Smooth muscle cell of the coronary artery (primary cell): ENCODE data around the gene ZNF20. TPM values are rescaled to one million over a fixed set of nuclear protein-coding genes. Genes with fewer than 3 reads are reported as not detected.

Experiments used
- total RNA-seq: library from RNA; depleted of rRNA; stranded (reverse); fragments of >200 nt; gene quantifications from 2 replicates; pipeline ENCODE4 v1.2.3, GENCODE V29; 2014; ENCODE audit warnings: low replicate concordance

Gene ZNF20
- 3.2 and 4.5 TPM in 2 replicates for total RNA-seq

GRCh38 chr19:12139885-12140544 is at the start of gene ZNF20:
Gene ZNF20 (minus strand): TSS chr19:12140350. CDS start chr19:12140182, 168 bp downstream.

GRCh38 chr19:12162882-12163806 is 23.0 kb upstream of the ZNF20 start, which contains the start of gene ZNF136:
Gene ZNF136 (plus strand): TSS chr19:12163096. CDS start chr19:12163204, 108 bp downstream.

GRCh38 chr19:12156223-12157058 is 16.3 kb upstream of the ZNF20 start, which contains the start of gene ZNF625:
Gene ZNF625 (minus strand): TSS chr19:12156734. CDS start chr19:12156558, 176 bp downstream.

Other genes starting within 250 kb of the ZNF20 start
- 4.4 and 6.5 TPM in 2 replicates for gene ZNF700, start 215.2 kb downstream of the ZNF20 start, total RNA-seq
- gene ZNF763, start 175.3 kb downstream of the ZNF20 start, total RNA-seq, result 1.2 and 2.3 TPM in 2 replicates
- gene ZNF433, start 104.7 kb downstream of the ZNF20 start, total RNA-seq, result 3.2 and 5.1 TPM in 2 replicates
- gene ZNF878, start 87.4 kb downstream of the ZNF20 start, total RNA-seq, result 0.23 TPM in 2 replicates
- gene ZNF844, start 75.6 kb downstream of the ZNF20 start, total RNA-seq, result 6.3 and 6.8 TPM in 2 replicates
- gene ZNF625, start 16.4 kb upstream of the ZNF20 start, total RNA-seq, result 6.1 and 13.7 TPM in 2 replicates
- 4.8 and 6.7 TPM in 2 replicates for gene ZNF136, start 22.7 kb upstream of the ZNF20 start, total RNA-seq
- gene ZNF44, start 154.5 kb upstream of the ZNF20 start, total RNA-seq, result 7.6 and 9.2 TPM in 2 replicates
- 3.5 and 3.7 TPM in 2 replicates for gene ZNF563, start 193.3 kb upstream of the ZNF20 start, total RNA-seq
- 4.0 and 4.8 TPM in 2 replicates for gene ZNF442, start 225.3 kb upstream of the ZNF20 start, total RNA-seq